Retinal pigment epithelial cell (primary cell): ENCODE measurements around the gene LTBP3.
A peak's percentile ranks its signal among the peaks of the same experiment; 100 is the strongest.

Experiments
- DNase-seq: peaks from one replicate; pipeline ENCODE4 v3.0.0-alpha.2; 2010; ENCODE audit warnings: low read depth
- H3K4me3 ChIP-seq: 2 replicates; pipeline ENCODE4 v1.5.1; 2011; ENCODE audit warnings: mild to moderate bottlenecking, low read length, control low read depth, moderate library complexity
- TF ChIP-seq, protein P1 (sequence below): conservative IDR thresholded peaks from 2 replicates; pipeline ENCODE4 v1.5.1; 2011; ENCODE audit warnings: low read depth, low read length, control low read depth, inconsistent platforms

The LTBP3 gene

GRCh38 chr11:65537620-65538231 lies 20.4 kb downstream of the LTBP3 start:
- H3K4me3 ChIP-seq = no peak overlapping the region
- no peak for DNase-seq
- TF ChIP-seq, protein P1, sequence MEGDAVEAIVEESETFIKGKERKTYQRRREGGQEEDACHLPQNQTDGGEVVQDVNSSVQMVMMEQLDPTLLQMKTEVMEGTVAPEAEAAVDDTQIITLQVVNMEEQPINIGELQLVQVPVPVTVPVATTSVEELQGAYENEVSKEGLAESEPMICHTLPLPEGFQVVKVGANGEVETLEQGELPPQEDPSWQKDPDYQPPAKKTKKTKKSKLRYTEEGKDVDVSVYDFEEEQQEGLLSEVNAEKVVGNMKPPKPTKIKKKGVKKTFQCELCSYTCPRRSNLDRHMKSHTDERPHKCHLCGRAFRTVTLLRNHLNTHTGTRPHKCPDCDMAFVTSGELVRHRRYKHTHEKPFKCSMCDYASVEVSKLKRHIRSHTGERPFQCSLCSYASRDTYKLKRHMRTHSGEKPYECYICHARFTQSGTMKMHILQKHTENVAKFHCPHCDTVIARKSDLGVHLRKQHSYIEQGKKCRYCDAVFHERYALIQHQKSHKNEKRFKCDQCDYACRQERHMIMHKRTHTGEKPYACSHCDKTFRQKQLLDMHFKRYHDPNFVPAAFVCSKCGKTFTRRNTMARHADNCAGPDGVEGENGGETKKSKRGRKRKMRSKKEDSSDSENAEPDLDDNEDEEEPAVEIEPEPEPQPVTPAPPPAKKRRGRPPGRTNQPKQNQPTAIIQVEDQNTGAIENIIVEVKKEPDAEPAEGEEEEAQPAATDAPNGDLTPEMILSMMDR = no peak

- no peak overlapping the region for H3K4me3 ChIP-seq
- TF ChIP-seq, protein P1 = no peak
- no peak for DNase-seq
These were observed 20.9 kb downstream of the LTBP3 start for GRCh38 chr11:65537296-65537597.

GRCh38 chr11:65536412-65537295 lies 21.5 kb downstream of the LTBP3 start:
- no peak overlapping the region for H3K4me3 ChIP-seq
- DNase-seq = no peak
- TF ChIP-seq, protein P1 = no peak

- H3K4me3 ChIP-seq = no peak overlapping the region
- DNase-seq = no peak
- TF ChIP-seq, protein P1 = no peak
These were observed 23.1 kb downstream of the LTBP3 start for GRCh38 chr11:65535102-65535501.

DNA sequence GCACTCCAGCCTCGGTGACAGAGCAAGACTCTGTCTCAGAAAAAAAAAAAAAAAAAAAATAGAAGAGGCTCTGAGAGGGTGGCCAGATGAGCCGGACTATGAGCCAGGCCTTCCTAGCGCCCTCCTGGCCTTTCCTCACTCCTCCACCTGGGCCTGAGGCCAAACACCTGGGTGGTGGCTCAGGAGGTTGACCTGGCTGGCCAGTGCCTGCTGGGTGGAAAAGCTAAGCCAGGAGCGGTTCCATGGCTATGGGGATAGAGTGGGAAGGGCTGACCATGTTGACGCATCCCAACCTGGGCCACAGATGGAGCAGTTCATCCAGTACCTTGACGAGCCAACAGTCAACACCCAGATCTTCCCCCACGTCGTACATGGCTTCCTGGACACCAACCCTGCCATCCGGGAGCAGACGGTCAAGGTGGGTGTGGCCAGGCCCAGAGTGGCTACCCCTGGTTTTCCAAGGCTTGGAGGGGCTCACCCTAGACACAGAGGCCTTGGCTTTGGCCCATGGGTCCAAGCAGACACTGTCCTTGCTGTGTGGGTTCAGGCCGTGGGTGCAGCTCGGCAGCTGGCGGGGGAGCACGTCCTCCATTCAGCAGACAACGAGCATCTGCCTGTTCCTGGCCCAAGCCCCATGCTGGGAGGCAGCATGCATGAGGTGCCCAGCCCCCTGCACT lies 25.6 kb downstream of the LTBP3 start:
- no peak for DNase-seq
- TF ChIP-seq, protein P1 = no peak
- H3K4me3 ChIP-seq = no peak overlapping the region

- no peak overlapping the region for H3K4me3 ChIP-seq
- TF ChIP-seq, protein P1 = peak; percentile 40
- DNase-seq = no peak
These were observed 28.0 kb downstream of the LTBP3 start for GRCh38 chr11:65530157-65530496.
